Progenitor cell of endocrine pancreas (in vitro differentiated cells): ENCODE measurements around the gene NLRP11. TPM values are rescaled to one million over a fixed set of nuclear protein-coding genes. Genes with fewer than 3 reads are reported as not detected.

Experiments
- DNase-seq: peaks from one replicate; pipeline ENCODE4 v3.0.0; 2021; ENCODE audit warnings: low spot score; ENCODE audit not compliant: unreplicated experiment
- H3K27ac Mint-ChIP-seq: 2 replicates; pipeline ENCODE4 v1.8.0; 2021; ENCODE audit warnings: mild to moderate bottlenecking, moderate library complexity, mixed read lengths
- H3K27me3 Mint-ChIP-seq: 2 replicates; pipeline ENCODE4 v1.8.0; 2021; ENCODE audit warnings: mixed read lengths
- H3K36me3 Mint-ChIP-seq: 2 replicates; pipeline ENCODE4 v1.8.0; 2022; ENCODE audit warnings: mixed read lengths; ENCODE audit not compliant: insufficient read depth
- H3K4me1 Mint-ChIP-seq: 2 replicates; pipeline ENCODE4 v1.8.0; 2021; ENCODE audit warnings: low read depth, mixed read lengths
- H3K4me3 Mint-ChIP-seq: 2 replicates; pipeline ENCODE4 v1.8.0; 2021; ENCODE audit warnings: low read depth, mild to moderate bottlenecking, moderate library complexity, mixed read lengths
- H3K9me3 Mint-ChIP-seq: 2 replicates; pipeline ENCODE4 v1.8.0; 2021; ENCODE audit warnings: low read depth, mixed read lengths
- CTCF ChIP-seq: fragments of 200-600 bp; sonication (generic); IDR thresholded peaks from one replicate; pipeline ENCODE4 v1.5.0; 2021; ENCODE audit warnings: antibody characterized with exemption, mild to moderate bottlenecking; ENCODE audit not compliant: unreplicated experiment
- total RNA-seq: library from RNA; stranded (reverse); gene quantifications from 2 replicates; pipeline ENCODE4 v1.2.1, GENCODE V29; 2021

The NLRP11 gene
- total RNA-seq, 1 donor from 2014 or later: not detected

GRCh38 chr19:55820037-55820436 lies 11.8 kb downstream of the NLRP11 start:
- no peak for TF ChIP-seq CTCF
- Mint-ChIP-seq H3K36me3 (peaks cover 3% of the 10 kb centered on the region), H3K27me3 (no peaks in the 10 kb centered on the region), H3K4me3 (no peak overlapping the region), H3K9me3 (peaks cover 43% of the 10 kb centered on the region), H3K27ac (no peak overlapping the region), H3K4me1 (no peaks in the 10 kb centered on the region)
- no peak for DNase-seq

GRCh38 chr19:55813906-55814305 lies 17.9 kb downstream of the NLRP11 start:
- Mint-ChIP-seq H3K36me3 (peaks cover 3% of the 10 kb centered on the region), H3K27ac (no peak overlapping the region), H3K27me3 (no peaks in the 10 kb centered on the region), H3K9me3 (peaks cover 61% of the 10 kb centered on the region), H3K4me1 (no peaks in the 10 kb centered on the region), H3K4me3 (no peak overlapping the region)
- DNase-seq: no peak
- no peak for TF ChIP-seq CTCF

GRCh38 chr19:55812449-55812848 lies 19.4 kb downstream of the NLRP11 start:
- Mint-ChIP-seq H3K27ac (no peak overlapping the region), H3K4me1 (no peaks in the 10 kb centered on the region), H3K9me3 (peaks cover 58% of the 10 kb centered on the region), H3K36me3 (peaks cover 3% of the 10 kb centered on the region), H3K4me3 (no peak overlapping the region), H3K27me3 (no peaks in the 10 kb centered on the region)
- TF ChIP-seq CTCF: no peak
- DNase-seq: no peak

- peaks cover 1% of the 10 kb centered on the region for H3K36me3 Mint-ChIP-seq
- peaks cover 58% of the 10 kb centered on the region for H3K9me3 Mint-ChIP-seq
- TF ChIP-seq CTCF: no peak
- H3K27ac Mint-ChIP-seq: no peak overlapping the region
- no peaks in the 10 kb centered on the region for H3K27me3 Mint-ChIP-seq
- no peaks in the 10 kb centered on the region for H3K4me1 Mint-ChIP-seq
- no peak for DNase-seq
- no peak overlapping the region for H3K4me3 Mint-ChIP-seq
Measured at GRCh38 chr19:55811340-55811739, 20.5 kb downstream of the NLRP11 start.

DNA sequence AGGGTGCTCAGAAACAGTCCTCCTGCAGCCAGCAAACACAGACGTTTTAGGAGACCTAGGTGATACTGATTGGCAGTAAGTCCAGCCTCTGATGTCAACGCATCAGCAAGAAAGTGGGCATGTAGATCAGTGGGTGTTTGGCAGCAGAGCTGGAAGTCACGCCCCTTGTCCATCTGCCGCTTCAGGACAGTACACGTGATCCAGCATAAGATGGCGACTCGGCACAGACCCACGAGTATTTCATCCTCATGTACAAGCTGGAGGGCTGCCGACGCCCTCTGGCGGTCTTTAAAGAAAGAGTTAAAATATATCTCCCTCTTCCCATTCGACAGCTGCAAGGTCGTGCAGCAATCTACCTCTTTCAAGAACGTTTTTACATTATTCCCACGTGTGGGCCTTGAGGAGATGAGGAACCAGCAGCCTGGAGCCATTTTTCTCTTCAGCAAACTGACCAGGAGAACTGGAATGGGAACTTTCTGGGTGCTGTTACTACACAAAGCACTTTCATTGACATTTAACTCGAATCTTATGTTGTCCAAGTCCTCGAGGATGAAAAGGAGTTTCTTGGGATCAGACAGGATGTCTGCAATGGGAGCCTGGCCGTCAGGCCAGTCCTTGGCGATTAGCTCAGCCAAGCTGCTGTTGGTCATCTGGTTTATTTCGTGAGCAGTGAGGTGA lies 22.3 kb downstream of the NLRP11 start:
- no peak for DNase-seq
- H3K27ac Mint-ChIP-seq: no peak overlapping the region
- no peak for TF ChIP-seq CTCF
- H3K36me3 Mint-ChIP-seq: no peaks in the 10 kb centered on the region
- H3K27me3 Mint-ChIP-seq: no peaks in the 10 kb centered on the region
- H3K4me1 Mint-ChIP-seq: no peaks in the 10 kb centered on the region
- no peak overlapping the region for H3K4me3 Mint-ChIP-seq
- H3K9me3 Mint-ChIP-seq: peaks cover 64% of the 10 kb centered on the region
